Neural cell (in vitro differentiated cells): ENCODE data around the gene NEK4.

Source experiments
- CTCF ChIP-seq: fragments of 450-650 bp; IDR thresholded peaks from 2 replicates; pipeline ENCODE4 v1.5.1; 2014; ENCODE audit warnings: antibody characterized with exemption, mild to moderate bottlenecking, moderate library complexity; ENCODE audit not compliant: poor library complexity, severe bottlenecking
- EP300 ChIP-seq: fragments of 450-650 bp; conservative IDR thresholded peaks from 2 replicates; pipeline ENCODE4 v1.6.1; 2014; ENCODE audit warnings: antibody characterized with exemption, mild to moderate bottlenecking, moderate library complexity; ENCODE audit not compliant: poor library complexity, severe bottlenecking
- POLR2AphosphoS5 ChIP-seq: IDR thresholded peaks from 2 replicates; pipeline ENCODE4 v1.6.1; 2012
- RAD21 ChIP-seq: fragments of 450-650 bp; conservative IDR thresholded peaks from 2 replicates; pipeline ENCODE4 v1.6.1; 2014; ENCODE audit warnings: antibody characterized with exemption, mild to moderate bottlenecking, moderate library complexity
- REST ChIP-seq: IDR thresholded peaks from 2 replicates; pipeline ENCODE4 v1.6.1; 2012; ENCODE audit warnings: borderline replicate concordance
- SMC3 ChIP-seq: fragments of 450-650 bp; conservative IDR thresholded peaks from 2 replicates; pipeline ENCODE4 v1.6.1; 2014; ENCODE audit warnings: antibody characterized with exemption, mild to moderate bottlenecking, moderate library complexity; ENCODE audit not compliant: poor library complexity

GRCh38 chr3:52696830-52697631 lies 73.7 kb downstream of the NEK4 start:
- TF ChIP-seq CTCF (no peak), EP300 (no peak), SMC3 (no peak), POLR2AphosphoS5 (no peak), RAD21 (no peak), REST (no peak)
